Measurements from ENCODE around the gene TMEM60. TPM values are rescaled to one million over a fixed set of nuclear protein-coding genes. Genes with fewer than 3 reads are reported as not detected.

Gene TMEM60
- total and polyA plus RNA-seq, 2 donors (not counting 1 experiment from before 2014, with no cell fraction given) = 5.0 to 20.4 TPM

DNA sequence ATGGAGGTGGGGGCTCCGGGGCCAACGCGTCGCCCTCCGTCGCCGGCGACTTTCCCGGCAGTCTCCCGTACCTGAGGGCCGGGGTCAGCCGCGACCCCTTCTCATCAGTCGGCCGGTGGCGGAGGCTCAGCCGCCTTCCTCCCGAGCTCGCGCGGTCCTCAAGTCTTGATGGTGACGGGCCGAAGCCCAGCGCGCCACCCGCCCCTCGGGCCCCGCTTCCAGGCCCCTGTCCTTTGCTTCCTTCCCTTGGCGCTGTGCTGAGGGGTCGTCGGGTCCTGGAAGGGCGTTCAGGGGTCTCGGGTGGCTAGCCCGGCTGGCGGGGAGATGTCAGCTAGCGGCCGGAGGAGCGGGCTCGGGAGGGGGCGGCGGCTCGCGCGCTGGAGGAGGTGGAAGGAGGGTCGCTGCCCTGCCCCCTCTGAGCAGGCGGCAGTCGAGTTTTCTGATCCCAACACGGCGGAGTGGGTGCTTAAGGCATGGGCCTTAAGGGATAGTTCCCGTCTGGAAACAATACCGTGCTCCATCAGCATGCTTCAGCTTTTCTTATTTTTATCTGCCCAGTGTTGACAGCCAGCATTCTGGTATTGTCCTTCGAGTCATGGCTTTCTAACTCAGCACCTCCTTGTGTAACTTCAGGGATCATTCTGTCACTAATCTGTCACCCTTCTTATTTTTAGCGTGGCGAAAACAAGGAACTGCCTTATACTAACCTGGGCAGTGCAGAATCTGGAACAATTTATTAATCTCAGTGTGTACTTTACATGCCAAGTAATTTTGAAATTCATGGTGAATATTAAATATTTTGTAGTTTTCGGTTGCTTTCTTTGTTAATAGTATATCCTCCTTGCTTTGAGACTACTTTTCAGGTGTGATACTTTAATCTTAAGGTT, 1.1 kb upstream of the TMEM60 start:
- Mint-ChIP-seq H3K27ac (peak overlapping the region; percentile 92), H3K9me3 (ENCODE audit: insufficient read depth) (no peaks in the 10 kb centered on the region), H3K4me3 (peak overlapping the region; percentile 91), H3K4me1 (peaks cover 80% of the 10 kb centered on the region), H3K27me3 (no peaks in the 10 kb centered on the region)
- peaks cover 93% of the 10 kb centered on the region for H3K79me2 ChIP-seq (ENCODE audit: control insufficient read depth, insufficient read depth, low read length)
- H3K4me2 ChIP-seq (replicated peaks; ENCODE audit: low read depth, low read length, poor library complexity, severe bottlenecking) = peak overlapping the region; percentile 88
- H4K20me1 ChIP-seq (ENCODE audit: control insufficient read depth, insufficient read depth, low read length, poor library complexity, severe bottlenecking) = peaks cover 15% of the 10 kb centered on the region
- DNase-seq (peak; percentile 60), ATAC-seq (ENCODE audit: low read depth) (no peak)
- H3K27me3 ChIP-seq (replicated peaks in 1 of 4; ENCODE audit: control extremely low read depth in 1 of 4, control insufficient read depth in 3 of 4, insufficient read depth in 4 of 4, low read length in 3 of 4) = no peaks in the 10 kb centered on the region
- POLR2A ChIA-PET = interaction anchor here (1.0 to 3.0 kb wide), 2 partner anchors 23 to 25 kb away, joined by 6 to 20 read pairs; no protein-coding TSS in a partner anchor
- no peaks in the 10 kb centered on the region for H3K9me3 ChIP-seq (ENCODE audit: control extremely low read depth in 1 of 3, control insufficient read depth in 2 of 3, insufficient read depth in 1 of 3, low read length in 2 of 3)
- H2AFZ ChIP-seq (ENCODE audit: insufficient read depth, low read depth, low read length, poor library complexity, severe bottlenecking) = peak overlapping the region; percentile 85
- peak overlapping the region; percentile 77 to 87 for H3K27ac ChIP-seq (ENCODE audit: low read length in 2 of 2)
- H3K4me3 ChIP-seq (ENCODE audit: control extremely low read depth in 1 of 5, extremely low read depth in 1 of 5, insufficient read depth in 1 of 5, low read depth in 2 of 5, low read length in 4 of 5) = peak overlapping the region; percentile 79 to 97 (median 91)
- H3K4me1 ChIP-seq (ENCODE audit: control insufficient read depth in 2 of 2, insufficient read depth in 2 of 2, low read length in 2 of 2) = peaks cover 50 to 57% of the 10 kb centered on the region in 2 donors
- under 1% methylated on average over 51 of the region's 55 CpGs for WGBS (ENCODE audit: insufficient coverage)
- CTCF ChIA-PET = interaction anchor here (0.5 to 3.1 kb wide), 10 partner anchors 22 to 1462 kb away, joined by 3 to 13 read pairs (median 4); partner anchors contain the start of gene RSBN1L
- no peak for TF ChIP-seq EZH2 (IDR thresholded peaks at IDR 0.05; ENCODE audit: borderline replicate concordance, insufficient read depth, low read depth, low read length, poor library complexity, severe bottlenecking)
- TF ChIP-seq, protein P1, sequence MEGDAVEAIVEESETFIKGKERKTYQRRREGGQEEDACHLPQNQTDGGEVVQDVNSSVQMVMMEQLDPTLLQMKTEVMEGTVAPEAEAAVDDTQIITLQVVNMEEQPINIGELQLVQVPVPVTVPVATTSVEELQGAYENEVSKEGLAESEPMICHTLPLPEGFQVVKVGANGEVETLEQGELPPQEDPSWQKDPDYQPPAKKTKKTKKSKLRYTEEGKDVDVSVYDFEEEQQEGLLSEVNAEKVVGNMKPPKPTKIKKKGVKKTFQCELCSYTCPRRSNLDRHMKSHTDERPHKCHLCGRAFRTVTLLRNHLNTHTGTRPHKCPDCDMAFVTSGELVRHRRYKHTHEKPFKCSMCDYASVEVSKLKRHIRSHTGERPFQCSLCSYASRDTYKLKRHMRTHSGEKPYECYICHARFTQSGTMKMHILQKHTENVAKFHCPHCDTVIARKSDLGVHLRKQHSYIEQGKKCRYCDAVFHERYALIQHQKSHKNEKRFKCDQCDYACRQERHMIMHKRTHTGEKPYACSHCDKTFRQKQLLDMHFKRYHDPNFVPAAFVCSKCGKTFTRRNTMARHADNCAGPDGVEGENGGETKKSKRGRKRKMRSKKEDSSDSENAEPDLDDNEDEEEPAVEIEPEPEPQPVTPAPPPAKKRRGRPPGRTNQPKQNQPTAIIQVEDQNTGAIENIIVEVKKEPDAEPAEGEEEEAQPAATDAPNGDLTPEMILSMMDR (IDR thresholded peaks at IDR 0.05) = peak; percentile 55
- intact Hi-C loops (cut with micrococcal nuclease) = loop anchor here (5.0 kb wide), 1 partner anchor 42 kb away; no protein-coding TSS in a partner anchor
- peak overlapping the region; percentile 88 for H3K9ac ChIP-seq (ENCODE audit: low read length)
- peaks cover 0 to 2% of the 10 kb centered on the region in 2 experiments for H3K36me3 ChIP-seq (replicated peaks in 1 of 2; ENCODE audit: control extremely low read depth in 1 of 2, control insufficient read depth in 1 of 2, extremely low read depth in 1 of 2, insufficient read depth in 2 of 2, low read length in 1 of 2)

Measured in B cell (primary cell).